ENCODE results near the gene IDH3A. TPM values are rescaled to one million over a fixed set of nuclear protein-coding genes. Genes with fewer than 3 reads are reported as not detected.
"Not testable (repeated sequence)": the region's sequence is repeated elsewhere in the genome, so short reads cannot be mapped to it uniquely, and the experiment has no call there.

IDH3A gene
- total RNA-seq, 1 experiment from 2014 or later = 111 TPM

DNA sequence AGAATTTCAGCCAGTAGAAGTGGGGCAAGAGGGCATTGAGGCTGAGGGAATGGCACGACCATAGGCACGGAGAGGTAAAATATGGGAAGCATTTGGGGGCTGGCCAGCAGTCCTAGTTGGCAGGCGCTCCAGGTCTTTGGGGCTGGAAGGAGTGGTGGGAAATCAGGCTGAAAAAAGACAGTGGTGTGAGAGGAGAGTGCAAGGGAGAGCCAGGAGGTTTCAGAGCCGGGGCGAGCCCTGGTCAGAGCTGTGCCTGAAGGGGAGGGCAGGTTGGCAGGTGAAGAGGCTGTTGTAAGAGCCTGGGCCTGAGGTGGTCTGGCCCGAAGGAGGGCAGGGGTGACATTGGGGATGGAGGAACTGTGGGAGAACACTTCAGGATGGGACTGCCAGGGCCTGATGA, 1.6 kb upstream of the IDH3A start:
- H3K4me1 Mint-ChIP-seq (ENCODE audit: low read depth, unreplicated experiment) = peaks cover 18% of the 10 kb centered on the region
- no peaks in the 10 kb centered on the region for H3K9me3 Mint-ChIP-seq (ENCODE audit: low read depth, unreplicated experiment)
- no peak for DNase-seq
- intact Hi-C loops (cut with micrococcal nuclease; ENCODE audit: unreplicated experiment) = no loop called here
- CTCF ChIA-PET = interaction anchor here (1.4 kb wide), 1 partner anchor 17 kb away, joined by 6 read pairs; the partner anchor contains the start of gene CIB2
- no TSS peak for BruUV-seq (replicated peaks)
- H3K27ac Mint-ChIP-seq (ENCODE audit: unreplicated experiment) = peak overlapping the region; percentile 6
- H3K4me3 Mint-ChIP-seq (ENCODE audit: low read depth, unreplicated experiment) = peak overlapping the region; percentile 92
- no peaks in the 10 kb centered on the region for H3K27me3 Mint-ChIP-seq (ENCODE audit: unreplicated experiment)
- H3K36me3 Mint-ChIP-seq (ENCODE audit: insufficient read depth, unreplicated experiment) = peaks cover 33% of the 10 kb centered on the region
- TF ChIP-seq, protein P1, sequence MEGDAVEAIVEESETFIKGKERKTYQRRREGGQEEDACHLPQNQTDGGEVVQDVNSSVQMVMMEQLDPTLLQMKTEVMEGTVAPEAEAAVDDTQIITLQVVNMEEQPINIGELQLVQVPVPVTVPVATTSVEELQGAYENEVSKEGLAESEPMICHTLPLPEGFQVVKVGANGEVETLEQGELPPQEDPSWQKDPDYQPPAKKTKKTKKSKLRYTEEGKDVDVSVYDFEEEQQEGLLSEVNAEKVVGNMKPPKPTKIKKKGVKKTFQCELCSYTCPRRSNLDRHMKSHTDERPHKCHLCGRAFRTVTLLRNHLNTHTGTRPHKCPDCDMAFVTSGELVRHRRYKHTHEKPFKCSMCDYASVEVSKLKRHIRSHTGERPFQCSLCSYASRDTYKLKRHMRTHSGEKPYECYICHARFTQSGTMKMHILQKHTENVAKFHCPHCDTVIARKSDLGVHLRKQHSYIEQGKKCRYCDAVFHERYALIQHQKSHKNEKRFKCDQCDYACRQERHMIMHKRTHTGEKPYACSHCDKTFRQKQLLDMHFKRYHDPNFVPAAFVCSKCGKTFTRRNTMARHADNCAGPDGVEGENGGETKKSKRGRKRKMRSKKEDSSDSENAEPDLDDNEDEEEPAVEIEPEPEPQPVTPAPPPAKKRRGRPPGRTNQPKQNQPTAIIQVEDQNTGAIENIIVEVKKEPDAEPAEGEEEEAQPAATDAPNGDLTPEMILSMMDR (IDR thresholded peaks at IDR 0.05; ENCODE audit: unreplicated experiment) = no peak

DNA sequence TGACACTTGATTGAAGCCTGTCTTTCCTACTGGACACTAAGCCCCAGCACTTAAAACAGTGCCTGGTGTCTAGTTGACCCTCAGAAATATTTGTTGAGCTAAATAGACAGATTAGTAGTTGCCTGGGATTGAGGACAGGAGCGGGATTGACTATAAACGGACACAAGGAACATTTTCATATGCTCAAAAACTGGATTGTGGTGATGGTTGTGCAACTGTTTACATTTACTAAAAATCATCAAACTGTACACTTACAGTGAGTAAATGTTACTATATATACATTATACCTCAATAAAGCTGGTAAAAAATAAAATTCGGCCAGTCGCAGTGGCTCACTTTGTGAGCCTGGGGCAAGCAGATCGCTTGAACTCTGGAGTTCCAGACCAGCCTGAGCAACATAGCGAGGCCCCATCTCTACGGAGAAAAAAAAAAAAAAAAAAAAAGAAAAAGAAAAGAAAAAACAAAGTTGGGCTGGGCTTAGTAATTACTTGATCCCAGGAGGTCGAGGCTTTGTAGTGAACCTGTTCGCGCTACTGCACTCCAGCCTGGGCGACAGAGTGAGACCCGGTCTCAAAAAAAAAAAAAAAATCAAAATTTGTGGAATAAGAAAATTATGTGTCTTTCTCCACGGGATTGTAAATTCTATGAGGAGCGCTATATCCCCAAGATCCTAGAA, 632 bp upstream of the IDH3A start:
- TF ChIP-seq, protein P1 (IDR thresholded peaks at IDR 0.05; ENCODE audit: unreplicated experiment) = no peak
- no peak for DNase-seq
- CTCF ChIA-PET = interaction anchor here (0.5 to 2.1 kb wide), 11 partner anchors 9 to 712 kb away, joined by 3 to 9 read pairs (median 4); partner anchors contain the start of gene CIB2
- TSS peak; percentile 95 for BruUV-seq (replicated peaks)
- peaks cover 33% of the 10 kb centered on the region for H3K36me3 Mint-ChIP-seq (ENCODE audit: insufficient read depth, unreplicated experiment)
- no peaks in the 10 kb centered on the region for H3K27me3 Mint-ChIP-seq (ENCODE audit: unreplicated experiment)
- peak overlapping the region; percentile 92 for H3K4me3 Mint-ChIP-seq (ENCODE audit: low read depth, unreplicated experiment)
- H3K9me3 Mint-ChIP-seq (ENCODE audit: low read depth, unreplicated experiment) = no peaks in the 10 kb centered on the region
- H3K27ac Mint-ChIP-seq (ENCODE audit: unreplicated experiment) = peak overlapping the region; percentile 55
- peaks cover 18% of the 10 kb centered on the region for H3K4me1 Mint-ChIP-seq (ENCODE audit: low read depth, unreplicated experiment)
- intact Hi-C loops (cut with micrococcal nuclease; ENCODE audit: unreplicated experiment) = loop anchor here (2.0 kb wide), 1 partner anchor 14 kb away; no protein-coding TSS in a partner anchor

DNA sequence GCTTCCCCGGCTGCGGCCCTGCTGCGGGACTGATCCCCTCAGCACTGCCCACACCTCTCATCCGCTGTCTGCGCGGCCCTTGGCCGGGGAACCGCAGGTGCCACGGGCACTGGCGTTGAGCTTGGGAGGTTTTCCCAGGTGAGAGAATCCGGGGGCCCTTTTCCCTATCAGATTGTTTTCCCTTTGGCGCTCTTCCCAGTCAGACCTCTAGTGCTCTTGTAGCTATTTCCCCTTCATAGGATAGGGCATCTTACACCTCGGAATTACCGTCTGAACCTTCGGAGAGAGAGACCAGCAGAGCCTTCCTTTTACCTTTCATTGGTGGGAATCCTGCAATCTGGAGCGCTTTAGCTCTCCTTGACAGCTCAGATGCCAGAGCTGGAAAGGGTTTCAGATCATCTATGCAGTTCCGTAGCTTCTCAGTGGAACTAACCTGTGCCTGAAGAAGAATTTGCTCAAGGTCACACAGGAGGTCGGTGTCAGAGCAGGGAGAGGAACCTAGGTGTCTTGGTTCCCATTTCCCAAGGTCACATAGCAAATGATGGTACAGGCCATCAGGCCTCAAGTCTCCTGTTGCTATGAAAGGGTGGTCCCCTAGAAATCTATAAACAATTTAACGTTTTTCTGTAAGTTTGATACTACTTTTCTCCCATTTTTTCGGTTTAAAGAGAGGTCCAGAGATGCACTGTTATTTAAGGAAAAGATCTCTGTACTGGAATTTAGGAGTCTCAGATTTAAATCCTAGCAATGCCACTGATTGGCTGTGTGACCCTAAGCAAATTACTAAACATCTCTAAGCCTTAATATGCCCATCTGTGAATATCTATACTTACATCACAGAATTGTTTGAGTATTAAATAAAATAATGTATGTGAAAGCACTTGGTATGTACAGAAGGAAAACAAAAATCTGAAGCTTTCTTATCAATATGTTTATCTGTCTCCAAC, 916 bp downstream of the IDH3A start:
- Mint-ChIP-seq H3K27me3 (ENCODE audit: unreplicated experiment) (no peaks in the 10 kb centered on the region), H3K4me3 (ENCODE audit: low read depth, unreplicated experiment) (peak overlapping the region; percentile 92), H3K9me3 (ENCODE audit: low read depth, unreplicated experiment) (no peaks in the 10 kb centered on the region), H3K27ac (ENCODE audit: unreplicated experiment) (peak overlapping the region; percentile 50), H3K36me3 (ENCODE audit: insufficient read depth, unreplicated experiment) (peaks cover 33% of the 10 kb centered on the region), H3K4me1 (ENCODE audit: low read depth, unreplicated experiment) (peaks cover 18% of the 10 kb centered on the region)
- TF ChIP-seq, protein P1 (IDR thresholded peaks at IDR 0.05; ENCODE audit: unreplicated experiment) = no peak
- CTCF ChIA-PET = interaction anchor here (0.9 to 2.1 kb wide), 8 partner anchors 11 to 137 kb away, joined by 3 to 9 read pairs (median 4); no protein-coding TSS in a partner anchor
- no peak for DNase-seq
- no TSS peak for BruUV-seq (replicated peaks)
- intact Hi-C loops (cut with micrococcal nuclease; ENCODE audit: unreplicated experiment) = loop anchor here (2.0 kb wide), 1 partner anchor 15 kb away; no protein-coding TSS in a partner anchor

DNA sequence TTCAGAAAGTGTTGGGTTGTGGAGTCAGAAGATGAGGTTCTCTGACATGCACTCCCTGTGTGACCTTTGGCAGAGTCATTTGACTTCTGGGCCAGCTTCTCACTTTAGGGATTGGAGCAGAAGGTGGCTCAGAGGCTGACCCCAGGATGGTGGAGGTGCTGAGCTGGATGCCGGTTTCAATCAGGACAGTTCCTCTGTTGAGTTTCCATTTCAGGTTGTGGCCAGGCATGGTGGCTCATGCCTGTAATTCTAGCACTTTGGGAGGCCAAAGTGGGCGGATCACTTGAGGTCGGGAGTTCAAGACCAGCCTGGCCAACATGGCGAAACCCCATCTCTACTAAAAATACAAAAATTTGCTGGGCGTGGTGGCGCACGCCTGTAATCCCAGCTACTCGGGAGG, 1.9 kb downstream of the IDH3A start:
- H3K36me3 Mint-ChIP-seq (ENCODE audit: insufficient read depth, unreplicated experiment) = peaks cover 34% of the 10 kb centered on the region
- peaks cover 18% of the 10 kb centered on the region for H3K4me1 Mint-ChIP-seq (ENCODE audit: low read depth, unreplicated experiment)
- H3K27ac Mint-ChIP-seq (ENCODE audit: unreplicated experiment); BruUV-seq (replicated peaks); H3K27me3 Mint-ChIP-seq (ENCODE audit: unreplicated experiment); DNase-seq; intact Hi-C loops (cut with micrococcal nuclease; ENCODE audit: unreplicated experiment); H3K9me3 Mint-ChIP-seq (ENCODE audit: low read depth, unreplicated experiment): not testable (repeated sequence)
- peak overlapping the region; percentile 92 for H3K4me3 Mint-ChIP-seq (ENCODE audit: low read depth, unreplicated experiment)
- CTCF ChIA-PET = interaction anchor here (1.0 kb wide), 1 partner anchor 20 kb away, joined by 3 read pairs; no protein-coding TSS in a partner anchor

All from Calu3 (cell line).